LHCN-M2 (cell line): ENCODE measurements around the gene LIMS1. TPM values are rescaled to one million over a fixed set of nuclear protein-coding genes. Genes with fewer than 3 reads are reported as not detected.

Source experiments
- DNase-seq: peaks from one replicate; pipeline ENCODE4 v3.0.0-alpha.2; 2012; ENCODE audit warnings: low read depth
- total RNA-seq: library from RNA; depleted of rRNA; stranded (reverse); fragments of >200 nt; gene quantifications from 2 replicates; pipeline ENCODE4 v1.2.3, GENCODE V29; 2014

Gene LIMS1
- total RNA-seq, 1 experiment from 2014 or later: 198 TPM

DNA sequence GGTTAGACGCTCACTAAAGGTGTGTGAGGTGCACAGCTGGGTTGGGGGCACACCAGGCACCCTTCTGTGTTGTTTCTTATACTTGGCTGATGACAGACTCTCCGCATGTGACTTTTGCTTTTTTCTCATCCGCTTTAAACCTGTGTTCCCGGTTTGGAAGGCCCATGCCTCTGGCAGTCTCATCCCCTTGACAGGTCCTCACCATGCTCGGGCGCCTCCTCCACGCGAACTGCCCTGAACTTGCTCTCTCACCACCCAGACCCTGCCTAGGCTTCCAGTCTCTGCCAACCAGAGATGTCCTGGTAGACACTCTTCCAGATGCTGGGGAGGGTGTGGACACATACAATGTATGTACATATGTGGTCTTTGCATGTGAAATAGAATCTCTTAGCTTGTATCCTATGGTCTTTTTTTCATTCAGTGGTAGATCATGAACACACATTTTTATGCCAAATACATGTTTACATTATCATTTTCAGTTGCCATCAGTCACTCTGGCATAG lies 79.8 kb downstream of the LIMS1 start:
- no peak for DNase-seq

DNA sequence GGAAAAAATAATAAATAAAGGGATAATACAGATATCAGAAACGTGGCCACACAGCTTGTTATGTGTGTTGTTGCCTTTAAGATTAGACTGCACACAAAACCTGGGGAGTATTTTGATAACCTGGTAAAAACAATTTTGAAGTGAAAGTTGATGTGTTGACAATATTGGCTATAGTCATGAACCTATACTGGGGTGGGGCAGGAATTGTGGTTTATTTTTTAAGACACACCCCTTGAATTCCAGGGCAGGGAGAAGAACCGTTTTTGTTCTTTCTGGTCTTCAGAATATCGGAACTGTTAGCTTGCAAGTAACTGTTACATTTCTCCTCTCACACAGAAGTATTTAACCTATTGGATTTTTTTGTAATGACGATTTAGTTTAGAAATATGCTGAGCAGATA lies 80.4 kb downstream of the LIMS1 start:
- DNase-seq: no peak

DNA sequence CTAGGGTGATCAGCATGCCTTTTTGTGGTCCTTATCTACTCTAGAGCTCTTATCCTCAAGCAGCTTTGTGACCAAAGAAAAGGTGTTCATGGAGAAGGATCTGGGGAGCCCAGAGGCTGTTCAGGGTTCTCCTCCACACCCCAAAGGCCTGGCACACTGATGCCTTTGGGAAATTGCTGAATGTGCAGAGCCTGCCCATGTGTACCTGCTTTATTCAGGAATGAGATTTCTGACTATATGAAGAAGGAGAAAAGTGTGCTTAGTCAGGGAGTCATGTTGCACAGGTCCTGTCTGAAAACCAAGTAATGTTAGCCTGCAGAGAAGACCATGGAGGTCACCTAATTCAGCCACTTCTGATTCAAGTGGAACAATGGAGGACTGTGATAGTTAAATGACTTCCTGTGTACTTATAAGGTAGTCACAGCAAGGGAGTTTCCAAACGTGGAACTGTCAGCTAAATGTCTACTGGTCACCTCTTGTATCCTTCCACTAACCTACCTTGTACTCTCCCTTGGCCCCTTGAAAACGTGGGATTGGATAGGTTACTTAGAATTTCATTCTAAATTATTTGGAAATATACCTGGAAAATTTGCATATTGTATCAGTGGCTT lies 81.3 kb downstream of the LIMS1 start:
- DNase-seq: no peak

DNA sequence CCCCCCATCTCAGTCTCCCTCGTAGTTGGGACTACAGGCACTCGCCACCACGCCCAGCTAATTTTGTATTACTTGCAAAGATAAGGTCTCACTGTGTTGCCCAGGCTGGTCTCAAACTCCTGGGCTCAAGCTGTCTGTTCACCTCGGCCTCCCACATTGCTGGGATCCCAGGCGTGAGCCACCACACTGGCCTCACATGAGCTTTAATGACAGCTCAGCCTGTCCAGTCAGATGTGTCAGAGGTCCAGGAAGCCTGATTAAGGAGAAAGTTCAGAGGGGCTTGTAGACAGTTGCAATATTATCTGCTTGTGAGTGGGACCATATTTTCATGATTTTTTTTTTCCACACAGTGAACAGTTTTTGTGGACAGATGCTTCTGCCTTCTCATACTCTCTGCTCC lies 82.0 kb downstream of the LIMS1 start:
- DNase-seq: no peak

DNA sequence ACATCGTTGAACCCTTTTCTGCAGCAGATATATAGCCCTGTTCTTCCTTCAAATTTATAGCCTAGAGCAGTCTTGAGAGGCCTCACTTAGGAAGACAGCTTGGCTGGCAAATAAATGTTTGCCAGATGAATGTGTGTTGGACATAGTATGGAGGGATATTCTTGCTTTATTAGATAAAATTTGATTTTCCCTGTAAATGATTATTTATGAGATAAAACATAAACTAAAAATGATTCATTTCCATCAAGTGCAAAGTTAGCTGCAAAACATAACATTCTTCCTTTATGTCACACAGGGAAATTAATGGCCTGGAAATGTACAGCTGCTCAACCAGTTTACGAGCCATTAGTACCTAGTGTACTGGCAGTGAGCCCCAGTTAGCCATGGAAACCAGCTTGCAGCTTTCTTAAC lies 82.5 kb downstream of the LIMS1 start:
- DNase-seq: peak; percentile 44

DNA sequence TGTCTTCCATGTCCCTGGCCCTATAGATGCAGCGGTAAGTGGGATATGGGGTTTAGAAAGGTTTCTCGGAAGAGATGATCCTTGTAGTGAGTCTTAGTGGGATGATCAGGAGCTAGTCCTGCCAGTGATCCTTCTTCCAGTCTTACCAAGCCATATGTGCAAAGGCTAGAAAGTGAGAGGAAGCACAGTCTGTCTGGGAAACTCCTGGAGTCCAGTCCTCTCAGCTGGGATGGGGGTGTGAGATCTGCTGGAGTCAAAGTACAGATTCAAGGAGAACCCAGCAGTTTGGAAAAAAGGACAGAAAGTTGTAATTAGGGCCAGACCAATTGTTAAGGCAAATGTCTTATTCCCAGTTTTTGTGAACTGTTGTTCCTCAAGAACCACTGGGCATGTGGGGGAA lies 83.3 kb downstream of the LIMS1 start:
- DNase-seq: no peak

DNA sequence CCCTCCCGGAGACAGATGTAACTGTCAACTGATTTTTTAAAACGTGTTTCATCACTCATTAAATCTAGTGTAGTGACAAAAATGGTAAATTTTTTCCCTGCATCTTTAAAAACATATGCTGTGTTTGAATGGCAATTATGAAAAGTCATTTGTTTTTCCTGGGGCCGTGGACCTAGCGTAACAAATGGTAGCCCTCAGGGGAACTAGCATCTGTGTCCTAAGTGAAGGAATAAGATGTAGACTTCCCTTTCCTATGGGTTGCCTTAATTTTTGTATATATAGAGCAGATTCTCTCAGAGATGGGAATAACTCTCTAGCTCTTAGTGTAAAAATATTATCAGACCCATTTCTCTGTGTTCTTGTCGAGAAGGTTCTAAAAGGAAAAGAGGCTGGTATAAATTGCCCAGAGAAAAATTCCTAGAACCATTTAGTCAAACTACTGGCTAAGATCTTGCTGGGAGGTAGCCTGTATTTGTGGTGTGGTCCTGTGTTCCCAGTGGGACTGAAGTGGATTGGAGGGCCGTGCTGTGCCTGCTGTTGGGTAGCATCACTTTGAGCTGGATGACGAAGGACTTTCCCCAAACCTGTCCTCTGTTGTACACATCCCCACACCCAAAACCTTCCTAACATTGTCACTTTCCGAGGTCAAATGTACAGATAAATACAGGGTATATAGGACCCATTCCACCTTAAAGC lies 85.8 kb downstream of the LIMS1 start:
- DNase-seq: no peak

DNA sequence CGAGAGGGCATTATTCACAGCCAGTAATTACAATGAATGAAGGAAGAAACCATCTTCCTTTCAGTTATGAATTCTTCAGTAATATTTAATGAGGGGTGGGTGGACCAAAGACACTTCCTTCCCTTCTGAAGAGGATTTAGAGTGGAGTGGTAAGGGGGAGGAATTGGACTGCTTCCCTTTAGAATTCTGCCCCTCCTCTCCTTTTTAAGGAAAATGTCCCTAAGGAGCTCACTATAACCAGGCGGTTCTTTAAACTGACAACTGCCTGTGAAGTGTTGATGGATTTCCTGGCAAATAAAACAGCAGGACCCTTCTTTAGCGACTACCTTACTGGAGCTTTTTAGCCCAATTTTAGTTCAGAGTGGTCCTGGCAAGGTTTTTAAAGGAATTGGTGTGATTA lies 86.4 kb downstream of the LIMS1 start:
- DNase-seq: no peak

DNA sequence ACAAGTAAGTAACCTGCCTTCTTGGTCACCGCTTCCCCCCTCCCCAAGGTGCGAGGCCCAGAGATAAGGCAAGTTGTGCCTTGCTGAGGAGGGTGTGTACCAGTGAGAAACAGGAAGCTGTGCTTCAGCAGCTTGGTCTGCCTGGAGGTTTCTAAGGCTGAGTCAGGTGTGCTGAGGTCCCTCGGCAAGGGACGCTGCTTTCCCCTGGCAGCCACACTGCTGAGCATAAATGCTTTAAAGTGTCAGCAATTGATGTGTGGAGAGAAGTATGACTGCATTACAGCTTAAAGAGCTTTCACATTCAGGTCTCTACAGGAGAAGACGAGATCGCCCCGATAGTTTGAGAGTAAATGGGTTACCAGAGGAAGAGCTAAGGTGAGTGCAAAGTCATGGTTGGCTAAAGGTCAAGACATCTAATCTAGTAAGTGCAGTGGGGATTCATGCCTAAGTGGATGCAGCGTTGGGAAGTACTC lies 86.9 kb downstream of the LIMS1 start:
- DNase-seq: no peak

DNA sequence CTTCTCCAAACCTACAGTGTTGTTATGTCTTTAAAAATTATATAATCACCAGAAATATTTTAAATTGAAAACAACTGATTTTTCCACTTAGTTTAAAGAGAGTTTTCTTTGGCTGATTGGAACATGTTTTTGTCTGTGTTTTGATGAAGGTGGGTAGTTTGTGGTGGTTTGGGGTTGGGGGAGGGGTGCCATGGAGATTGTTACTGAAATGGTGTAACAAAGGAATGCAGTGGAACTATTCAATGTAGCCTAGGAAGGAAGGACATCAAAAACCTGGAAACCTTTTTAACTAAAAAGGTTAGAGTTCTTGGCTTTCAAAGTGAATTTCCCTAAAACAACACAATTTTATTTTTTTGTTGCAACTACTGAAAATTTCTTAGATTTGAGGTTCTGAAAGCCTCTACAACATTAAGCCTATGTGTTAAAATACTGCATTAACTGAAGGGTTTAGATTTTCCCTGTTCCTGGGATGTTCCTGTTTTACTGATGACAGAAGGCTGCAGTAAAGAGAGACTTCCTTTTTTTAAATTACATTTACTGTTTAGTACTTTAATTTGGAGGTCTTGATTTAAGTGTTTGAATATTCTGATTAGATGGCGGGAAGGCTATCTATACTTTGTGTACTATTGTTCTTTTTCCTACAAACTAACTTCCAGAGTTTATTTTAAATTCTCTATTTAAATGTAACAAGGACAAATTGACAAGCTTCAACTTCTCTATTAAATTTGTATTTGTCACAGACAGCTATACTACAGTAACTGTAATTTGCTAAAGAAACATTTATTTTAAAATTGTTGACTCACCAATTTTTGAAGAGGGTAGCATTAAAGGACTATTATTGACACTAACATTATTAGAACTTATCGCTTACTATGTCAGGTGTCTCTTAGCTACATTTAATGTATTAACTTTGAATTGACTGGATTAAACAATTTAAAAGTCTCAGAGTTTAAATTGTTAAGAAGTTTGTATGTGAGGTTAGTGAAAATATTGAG lies 87.7 kb downstream of the LIMS1 start:
- no peak for DNase-seq

DNA sequence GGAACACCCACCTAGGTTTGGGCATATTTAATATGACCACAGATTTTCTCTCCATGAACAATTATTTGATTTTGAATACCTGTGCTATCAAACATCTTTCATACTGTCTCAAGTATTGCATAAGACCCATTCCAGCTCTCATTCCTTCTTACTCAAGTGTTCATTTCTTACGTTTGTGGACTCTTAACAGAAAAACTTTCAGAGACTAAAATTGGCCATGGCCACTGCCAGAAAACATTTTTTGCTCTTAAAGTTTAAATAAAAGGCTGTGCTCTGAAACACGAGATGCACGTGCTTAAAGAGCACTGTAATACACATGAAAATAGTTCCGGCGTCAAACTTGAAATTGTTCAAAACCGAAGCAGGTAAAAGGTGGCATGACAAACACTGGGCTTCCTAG lies 89.3 kb downstream of the LIMS1 start:
- no peak for DNase-seq

DNA sequence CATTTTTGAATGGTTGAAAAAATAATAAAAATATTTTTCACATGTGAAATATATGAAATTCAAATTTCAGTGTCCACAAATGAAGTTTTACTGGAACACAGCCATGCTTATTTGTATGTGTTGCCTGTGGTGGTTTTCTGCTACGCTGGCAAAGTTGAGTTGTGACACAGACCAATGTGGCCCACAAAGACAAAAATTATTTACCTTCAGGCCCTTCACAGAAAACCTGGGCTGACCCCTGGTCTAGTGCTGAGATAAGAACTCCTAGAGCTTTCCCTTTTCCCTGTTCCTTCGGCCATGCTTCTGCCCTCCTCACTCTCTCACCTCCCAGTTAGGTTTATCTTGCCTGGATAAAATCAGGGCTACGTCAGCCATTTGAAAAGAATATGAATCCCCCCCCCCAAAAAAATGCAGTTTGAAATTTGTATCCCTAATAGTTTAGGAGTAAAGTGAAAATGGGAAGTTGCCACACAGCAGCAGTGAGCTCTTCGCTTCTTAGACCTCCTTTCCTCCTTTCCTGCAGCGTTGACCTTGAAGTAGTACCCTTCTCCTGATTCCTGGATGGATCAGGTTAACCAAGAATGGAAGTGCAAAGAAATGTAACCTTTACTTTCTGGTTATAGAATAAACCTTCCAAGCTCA lies 91.0 kb downstream of the LIMS1 start:
- no peak for DNase-seq

DNA sequence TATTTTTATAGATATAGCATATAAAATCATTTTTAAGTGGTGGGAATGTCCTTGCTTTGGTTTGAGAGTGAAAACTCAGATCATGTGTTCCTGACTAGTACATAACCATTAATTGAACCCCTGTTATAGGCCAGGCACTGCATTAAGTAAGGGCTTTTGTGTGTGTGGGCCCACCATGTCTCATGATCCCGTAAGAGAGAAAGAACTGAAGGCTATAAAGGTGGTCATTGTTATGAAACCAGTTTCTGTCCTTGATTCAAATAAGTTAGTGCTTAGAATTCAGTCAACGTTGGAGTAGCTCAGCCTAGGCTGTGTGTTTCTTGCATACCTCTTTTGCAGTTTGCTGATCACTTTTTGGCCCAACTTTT lies 91.5 kb downstream of the LIMS1 start:
- no peak for DNase-seq

DNA sequence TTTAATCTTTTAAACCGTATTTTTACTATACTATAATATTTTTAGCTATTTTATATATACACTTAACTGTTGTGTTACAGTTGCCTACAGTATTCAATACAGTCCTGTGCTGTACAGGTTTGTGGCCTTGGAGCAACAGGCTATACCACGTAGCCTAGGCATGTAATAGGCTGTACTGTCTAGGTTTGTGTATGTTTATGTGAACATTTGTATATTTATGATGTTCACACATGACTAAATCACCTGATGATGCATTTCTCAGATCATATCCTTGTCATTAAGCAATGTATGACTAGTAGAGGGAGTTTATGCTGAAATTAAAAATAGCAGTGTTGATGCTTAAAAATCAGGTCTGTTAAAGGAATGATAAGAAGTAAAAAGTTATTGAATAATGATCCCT lies 92.7 kb downstream of the LIMS1 start:
- no peak for DNase-seq

DNA sequence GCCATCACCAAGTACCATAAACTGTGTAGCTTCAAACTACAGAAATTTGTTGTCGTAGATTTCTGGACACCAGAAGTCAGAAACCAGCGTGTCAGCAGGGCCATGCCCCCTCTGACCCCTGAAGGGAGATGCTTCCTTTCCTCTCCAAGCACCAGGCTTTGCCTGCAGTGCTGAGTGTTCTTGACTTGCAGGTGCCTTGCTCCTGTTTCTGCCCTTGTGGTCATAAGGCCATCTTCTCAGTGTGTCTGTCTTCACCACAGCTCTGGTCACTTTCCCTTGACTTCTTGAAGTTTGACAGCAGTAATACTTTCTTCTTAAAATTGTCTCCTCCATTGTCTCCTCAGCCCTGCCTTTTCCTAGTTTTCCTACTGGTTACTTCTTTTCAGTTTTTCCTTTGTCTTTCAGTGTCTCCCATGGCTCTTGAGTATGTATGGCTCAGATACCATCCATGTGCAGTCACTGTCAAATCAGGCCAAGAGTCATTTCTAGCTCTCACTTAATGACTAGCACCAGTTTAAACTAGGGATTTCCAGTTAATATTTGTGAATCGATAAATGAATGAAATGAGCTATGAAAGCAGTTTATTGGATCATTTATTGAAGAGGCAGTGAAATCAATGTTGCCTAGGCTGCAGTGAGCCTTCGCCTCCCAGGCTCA lies 93.8 kb downstream of the LIMS1 start:
- no peak for DNase-seq

DNA sequence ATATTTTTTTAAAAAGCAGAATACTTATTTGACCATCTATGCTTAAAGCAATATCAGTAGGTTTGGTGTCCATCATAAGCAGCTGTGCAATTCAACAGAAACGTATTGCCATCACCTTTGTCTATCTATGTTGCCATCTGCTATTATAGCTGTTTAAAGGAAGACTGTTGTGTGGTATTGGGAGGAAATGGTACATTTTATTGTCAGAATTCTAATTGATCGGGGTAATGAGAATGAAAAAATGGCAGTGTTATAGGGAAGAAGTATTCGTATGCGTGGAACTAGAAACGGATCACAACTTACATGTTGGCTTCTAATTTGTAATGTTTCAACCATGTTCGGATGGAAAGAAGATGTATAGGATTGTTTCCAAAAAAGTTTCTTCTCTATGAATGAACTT lies 94.7 kb downstream of the LIMS1 start:
- DNase-seq: no peak

DNA sequence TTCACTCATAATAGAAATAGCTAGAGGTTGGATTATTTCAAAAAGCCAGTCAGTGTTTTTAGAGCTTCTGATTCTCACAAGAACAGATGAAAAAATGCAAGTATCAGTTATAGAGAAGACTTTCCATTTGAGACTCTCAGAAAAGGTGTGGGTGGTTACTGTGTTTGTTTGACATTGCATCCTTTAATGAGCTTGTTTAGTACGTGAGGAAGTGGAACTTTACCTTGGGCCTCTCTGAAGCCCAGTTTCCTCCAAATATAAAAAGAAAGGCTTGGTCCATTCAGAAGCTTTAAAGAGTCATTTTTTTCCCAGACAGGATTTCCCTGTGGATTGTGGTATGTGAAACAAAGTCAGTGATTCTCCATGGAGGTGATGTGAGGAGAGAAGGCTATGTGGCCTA lies 95.1 kb downstream of the LIMS1 start:
- DNase-seq: no peak

DNA sequence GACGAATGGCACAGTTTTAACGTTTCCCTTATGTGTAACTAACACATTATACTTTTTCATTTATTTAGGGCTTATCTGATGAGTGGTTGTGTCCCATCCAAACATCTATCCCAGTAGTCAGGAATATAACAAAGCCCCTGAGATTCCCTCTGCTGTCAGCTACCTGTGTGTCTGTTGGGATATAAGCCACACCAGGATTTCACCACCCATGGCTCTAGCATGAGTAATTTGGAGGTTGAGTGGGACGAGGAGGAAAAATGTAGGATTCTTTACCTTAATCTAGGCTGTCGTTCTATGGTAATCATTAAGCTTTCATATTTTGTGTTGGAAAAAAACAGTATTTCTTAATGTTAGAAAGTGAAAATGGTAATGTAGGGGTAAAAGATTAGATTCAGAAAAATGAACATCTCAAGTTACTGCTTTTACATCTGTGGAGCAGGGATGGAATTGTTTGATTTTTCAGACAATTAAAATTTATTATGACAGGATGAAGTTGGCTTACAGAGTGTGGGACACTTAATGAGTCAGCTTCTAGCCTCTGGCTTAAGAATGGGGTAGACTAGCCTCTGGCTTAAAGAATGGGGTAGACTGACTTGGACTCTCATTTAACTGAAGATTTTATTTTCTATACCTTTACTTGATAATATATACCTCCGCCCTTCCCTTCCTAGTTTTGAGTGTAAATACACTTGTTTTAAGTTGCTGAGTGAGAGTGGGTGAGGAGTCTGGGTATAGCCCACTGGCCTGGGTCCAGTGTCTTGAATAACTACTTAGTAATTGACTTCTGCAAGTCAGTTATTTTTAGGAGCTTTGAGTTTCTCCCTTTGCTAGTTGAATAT lies 96.5 kb downstream of the LIMS1 start:
- peak; percentile 27 for DNase-seq

DNA sequence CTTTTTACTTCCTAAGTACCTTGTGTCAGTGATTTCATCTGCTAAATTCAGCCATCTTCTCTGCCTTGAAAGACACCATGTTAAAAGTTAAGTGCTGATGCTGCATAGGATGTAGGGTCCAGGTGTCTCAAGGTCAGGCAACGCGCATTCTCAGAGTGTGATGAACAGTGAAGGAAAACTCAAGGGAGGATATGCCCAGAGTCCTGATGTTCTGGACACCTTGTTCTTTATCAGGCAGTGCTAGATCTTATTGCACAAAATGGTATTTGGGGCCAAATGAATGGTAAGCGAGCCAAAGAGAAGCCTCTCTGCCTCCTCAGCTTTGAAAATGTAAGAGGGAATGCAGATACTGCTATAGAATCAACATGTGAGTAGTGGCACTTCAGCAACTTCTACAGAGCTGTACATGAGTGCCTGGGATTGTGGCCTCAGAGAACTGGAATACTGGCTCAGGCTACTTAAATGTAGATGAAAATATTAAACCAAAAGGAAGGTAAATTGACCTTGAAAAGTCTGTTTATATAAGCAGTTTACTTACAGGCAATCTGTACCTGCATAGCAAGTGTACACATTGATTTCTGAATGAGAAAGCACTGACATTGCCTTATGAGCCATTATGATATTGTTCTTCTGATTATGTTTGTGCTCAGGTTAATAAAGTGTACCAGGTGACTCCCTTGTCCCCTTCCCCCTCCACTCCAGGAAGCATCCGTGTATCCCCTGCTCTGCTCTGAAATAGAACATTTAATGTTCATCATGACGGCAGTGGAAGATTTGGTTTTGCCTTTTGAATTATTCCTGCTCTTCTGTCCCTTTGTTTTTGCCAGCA lies 98.3 kb downstream of the LIMS1 start:
- DNase-seq: no peak
